Embryonic facial prominence (tissue), 1 donor: ENCODE results near the gene COL9A3.

Experiments
- DNase-seq: peaks from one replicate; pipeline ENCODE4 v3.0.0-alpha.2; 2016; ENCODE audit errors: extremely low spot score

COL9A3 gene

DNA sequence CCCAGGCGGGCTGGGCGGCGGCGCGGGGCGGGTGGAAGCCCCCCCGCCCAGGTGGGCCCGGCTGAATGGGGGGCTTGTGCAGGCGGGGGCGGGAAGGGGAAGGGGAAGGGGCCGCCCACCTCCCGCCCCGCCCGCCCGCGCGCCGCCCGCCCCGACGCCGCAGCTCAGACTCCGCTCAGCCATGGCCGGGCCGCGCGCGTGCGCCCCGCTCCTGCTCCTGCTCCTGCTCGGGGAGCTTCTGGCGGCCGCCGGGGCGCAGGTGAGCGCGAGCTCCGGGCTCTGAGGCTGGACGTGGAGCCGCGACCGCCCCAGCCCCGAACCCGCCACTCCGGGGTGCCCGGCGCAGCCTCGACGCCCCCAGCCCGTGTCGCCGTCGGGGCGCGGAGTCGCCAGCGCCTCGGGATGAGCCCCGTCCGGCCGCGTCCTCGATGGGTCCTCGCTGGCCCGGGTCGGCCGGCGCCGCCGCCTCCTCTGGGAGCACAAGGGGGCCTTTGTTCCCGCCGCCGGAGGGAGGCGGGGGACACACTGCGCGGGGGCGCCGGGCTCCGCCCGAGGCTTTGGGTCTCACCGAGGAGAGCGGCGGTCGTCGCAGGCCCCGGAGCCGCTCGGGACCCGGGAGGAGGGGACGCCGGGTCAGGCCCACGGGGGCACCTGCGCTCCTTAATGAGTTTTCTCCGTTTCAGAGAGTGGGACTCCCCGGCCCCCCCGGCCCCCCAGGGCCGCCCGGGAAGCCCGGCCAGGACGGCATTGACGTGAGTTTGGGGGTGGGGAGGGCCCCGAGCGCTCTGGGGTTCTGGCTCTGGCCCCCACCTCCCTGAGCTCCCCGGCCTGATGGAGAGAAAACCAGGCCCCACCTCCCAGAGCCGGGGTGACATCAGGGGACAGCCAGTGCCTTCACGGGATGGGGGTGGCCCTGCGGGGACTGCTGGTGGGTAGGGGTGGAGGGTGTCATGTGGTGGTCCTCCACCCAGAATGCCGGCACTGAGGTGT is at the start of gene COL9A3:
Gene COL9A3, plus strand, starts transcription at position 167 of the 990 bp plus-strand sequence. Its CDS starts 15 bp downstream, at position 182.
- no peak for DNase-seq

DNA sequence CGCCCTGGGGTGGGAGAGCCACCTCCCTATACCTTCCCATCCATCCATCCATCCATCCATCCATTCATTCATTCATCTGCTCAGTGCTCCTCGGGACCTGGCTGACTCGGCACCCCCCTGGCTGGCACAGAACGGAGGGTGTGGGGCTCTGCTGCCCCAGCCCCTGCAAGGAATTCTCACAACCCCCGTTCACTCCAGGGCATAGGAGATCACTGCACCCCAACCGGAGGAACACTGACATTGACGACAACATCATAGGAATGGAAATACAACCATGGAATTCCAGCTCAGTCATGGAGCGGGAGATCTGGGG is 48.7 kb upstream of the COL9A3 start:
- DNase-seq = no peak

DNA sequence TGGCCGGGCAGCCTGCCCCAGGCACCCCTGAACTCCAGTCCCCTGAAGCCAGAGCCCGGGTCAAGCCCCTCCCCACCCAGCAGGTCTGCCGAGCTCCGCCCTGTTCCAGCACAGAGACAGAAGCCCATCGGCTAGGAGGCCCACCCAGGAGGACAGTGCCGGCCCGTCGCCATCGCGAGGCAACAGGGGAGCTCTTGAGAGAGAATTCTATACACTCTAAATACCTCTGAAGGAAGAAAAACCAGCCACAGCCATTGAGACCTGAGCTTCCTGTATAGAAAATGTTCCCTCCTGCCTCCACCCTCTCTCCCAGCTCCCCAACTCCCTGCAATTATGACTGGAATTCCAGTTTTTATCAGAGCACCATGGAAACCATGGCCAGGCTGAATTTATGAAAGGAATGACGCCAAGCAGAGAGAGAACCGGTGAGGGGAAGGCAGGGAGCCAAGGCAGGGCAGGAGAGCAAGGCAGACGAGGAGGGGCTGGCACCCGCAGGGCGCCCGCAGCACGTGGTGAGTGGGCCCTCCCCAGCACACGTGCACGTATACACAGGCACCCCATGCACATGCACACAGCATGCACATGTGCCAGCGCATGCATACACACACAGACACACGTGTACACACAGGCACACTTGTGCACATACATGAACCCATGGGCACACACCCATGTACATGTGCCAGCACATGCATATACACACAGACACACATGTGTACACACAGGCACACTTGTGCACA is 48.1 kb upstream of the COL9A3 start:
- peak; percentile 87 for DNase-seq

DNA sequence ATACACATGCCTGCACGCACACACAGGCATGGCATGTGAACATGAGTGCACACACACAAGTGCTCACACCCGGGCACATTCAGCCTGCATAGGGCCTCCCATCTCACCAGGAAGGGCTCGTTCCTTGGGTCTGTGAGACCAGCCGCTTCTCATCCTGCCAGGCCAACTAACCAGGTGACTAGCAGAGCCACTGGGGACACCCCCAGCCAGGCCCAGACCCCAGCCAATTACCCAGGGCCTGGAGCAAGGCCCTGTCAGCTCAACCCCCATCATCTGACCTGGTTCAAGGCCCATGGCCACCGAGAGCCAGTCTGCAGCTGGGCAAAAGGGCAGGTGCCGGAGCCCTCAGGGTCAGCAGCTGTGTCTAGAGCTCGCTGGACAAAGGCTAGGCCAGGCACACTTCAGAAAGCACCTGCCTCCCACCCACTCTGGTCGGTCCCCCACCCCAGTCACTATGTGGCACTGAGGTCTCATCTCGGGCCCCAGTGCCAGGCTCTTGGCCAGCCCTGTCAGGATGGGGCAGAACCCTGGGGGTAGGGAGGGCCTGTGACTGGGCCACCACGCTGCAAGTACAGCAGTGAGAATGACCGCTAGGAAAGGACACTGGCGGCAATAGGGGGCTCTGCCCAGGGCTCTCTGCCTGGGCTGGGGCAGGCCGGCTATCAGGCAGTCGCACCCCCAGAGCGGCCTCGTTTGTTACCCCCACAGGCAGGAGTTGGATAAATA is 47.3 kb upstream of the COL9A3 start:
- DNase-seq = no peak

DNA sequence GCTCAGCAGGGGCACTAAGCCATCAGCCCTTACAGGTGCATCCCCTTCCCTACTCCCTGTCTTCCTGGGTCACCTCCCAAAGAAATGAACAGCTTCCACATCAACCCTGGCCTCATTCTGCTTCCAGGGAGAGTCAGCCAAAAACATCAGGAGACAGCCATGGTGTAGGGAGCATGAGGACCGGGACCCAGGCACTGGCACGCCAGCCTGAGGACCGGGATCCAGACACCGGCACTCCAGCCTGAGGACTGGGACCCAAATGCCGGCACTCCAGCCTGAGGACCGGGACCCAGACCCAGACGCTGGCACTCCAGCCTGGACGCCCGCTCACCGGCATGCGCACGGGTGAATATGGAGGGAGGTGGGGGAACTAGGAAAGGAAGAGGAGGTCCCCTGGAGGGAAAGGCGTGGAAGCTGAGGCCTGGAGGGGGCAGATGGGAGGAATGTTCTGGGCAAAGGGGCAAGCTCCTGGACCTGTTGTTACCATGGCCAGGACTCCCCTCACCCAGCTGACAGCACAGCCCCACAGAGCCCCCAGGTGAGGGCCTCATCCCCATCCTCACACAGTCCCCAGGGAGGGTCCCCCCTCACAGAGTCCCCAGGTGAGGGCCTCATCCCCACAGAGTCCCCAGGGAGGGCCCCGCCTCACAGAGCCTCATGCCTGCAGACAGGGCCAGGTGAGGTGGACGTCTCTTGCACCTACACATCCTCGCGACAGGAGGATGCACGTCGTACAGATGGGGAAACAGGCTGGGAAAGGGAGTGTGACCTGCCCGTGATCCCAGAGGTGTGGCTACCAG is 46.5 kb upstream of the COL9A3 start:
- DNase-seq = no peak

DNA sequence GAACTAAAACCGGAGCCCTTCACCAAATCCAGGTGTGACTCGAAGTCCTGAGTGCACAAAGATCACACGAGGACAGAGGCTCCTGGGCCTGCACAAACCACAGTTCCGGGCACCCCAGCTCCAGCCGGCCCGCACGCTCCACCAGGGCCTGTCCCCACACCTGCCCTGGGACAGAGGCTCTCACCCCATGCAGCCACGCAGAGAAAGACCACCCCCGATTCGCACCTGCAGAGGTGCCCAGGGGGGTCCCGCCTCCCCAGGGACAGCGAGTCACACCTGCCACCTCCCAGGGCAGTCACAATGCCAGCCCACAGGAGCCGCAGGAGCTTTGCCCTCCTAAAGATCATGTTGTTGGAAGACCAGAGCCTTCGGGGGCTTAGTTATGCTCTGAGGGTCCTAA is 45.9 kb upstream of the COL9A3 start:
- DNase-seq = no peak

DNA sequence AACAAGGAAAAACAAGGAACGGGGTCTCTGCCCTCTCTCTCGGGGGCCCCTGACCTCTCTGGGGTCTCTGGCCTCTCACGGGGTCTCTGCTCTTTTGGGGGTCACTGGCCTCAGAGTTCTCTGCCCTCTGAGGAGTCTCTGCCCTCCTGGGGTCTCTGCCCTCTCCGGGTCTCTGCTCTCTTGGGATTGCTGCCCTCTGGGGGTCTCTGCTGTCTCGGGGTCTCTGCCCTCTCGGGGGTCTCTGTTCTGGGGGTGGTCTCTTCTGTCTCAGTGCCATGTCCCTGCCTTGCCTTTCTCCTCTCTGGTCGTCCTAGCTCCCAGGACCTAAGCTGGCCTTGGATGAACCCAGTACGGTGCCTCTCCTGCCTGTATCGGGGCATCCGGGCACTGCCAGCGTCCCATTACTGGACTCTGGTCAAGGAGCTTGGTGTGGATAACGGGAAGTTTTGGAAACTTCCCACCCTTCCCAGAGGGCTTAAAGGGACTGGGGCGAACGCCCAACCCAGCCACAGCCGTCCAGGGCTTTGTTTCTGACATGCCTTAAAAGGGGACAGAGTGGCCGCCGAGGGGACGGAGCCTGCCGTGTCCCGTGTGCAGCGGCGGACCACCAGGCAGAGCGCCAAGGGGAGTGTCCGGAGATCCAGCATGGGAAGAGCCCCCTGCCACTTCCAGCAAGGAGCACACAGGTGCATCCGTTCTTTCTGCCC is 45.3 kb upstream of the COL9A3 start:
- DNase-seq = no peak

DNA sequence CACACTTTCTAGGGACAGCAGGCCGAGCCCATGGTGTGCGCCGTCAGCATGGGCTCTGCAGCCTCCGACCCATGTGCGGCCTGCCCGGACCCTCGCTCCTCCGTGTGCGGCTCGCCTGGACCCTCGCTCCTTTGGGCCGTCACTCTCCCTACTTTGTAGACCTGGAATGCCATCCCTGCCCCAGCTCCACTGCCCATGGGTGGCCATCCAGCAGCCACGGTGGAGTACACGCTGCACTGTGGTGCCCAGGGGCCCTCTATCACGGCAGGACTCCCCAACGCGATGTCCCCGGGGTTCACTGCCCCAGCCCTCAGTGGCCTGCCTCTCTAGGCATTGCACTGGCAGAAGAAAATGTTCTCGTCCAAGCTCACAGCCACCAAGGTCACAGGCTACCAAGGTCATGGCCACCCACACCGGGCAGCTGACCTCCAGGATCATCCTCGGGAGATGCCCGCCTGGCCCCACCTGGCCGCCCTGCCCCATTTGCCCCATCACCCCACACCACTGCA is 44.7 kb upstream of the COL9A3 start:
- DNase-seq = no peak

DNA sequence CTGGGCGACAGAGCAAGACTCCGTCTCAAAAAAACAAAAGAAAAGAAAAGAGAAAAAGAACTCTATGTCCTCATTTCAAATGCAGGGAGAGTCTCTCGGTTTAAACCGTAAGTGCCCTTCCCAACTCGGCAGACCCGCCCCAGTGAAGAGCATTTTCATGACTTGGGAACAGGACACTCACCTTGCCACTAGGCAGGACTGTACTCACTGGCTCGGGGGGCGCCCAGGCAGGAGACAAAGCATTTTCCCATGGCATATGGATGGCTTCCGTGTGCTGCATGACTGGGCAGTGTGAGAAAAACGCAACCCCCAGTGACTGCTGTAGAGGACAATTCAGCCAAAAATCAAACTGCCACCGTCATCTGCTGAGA is 44.2 kb upstream of the COL9A3 start:
- DNase-seq = no peak

DNA sequence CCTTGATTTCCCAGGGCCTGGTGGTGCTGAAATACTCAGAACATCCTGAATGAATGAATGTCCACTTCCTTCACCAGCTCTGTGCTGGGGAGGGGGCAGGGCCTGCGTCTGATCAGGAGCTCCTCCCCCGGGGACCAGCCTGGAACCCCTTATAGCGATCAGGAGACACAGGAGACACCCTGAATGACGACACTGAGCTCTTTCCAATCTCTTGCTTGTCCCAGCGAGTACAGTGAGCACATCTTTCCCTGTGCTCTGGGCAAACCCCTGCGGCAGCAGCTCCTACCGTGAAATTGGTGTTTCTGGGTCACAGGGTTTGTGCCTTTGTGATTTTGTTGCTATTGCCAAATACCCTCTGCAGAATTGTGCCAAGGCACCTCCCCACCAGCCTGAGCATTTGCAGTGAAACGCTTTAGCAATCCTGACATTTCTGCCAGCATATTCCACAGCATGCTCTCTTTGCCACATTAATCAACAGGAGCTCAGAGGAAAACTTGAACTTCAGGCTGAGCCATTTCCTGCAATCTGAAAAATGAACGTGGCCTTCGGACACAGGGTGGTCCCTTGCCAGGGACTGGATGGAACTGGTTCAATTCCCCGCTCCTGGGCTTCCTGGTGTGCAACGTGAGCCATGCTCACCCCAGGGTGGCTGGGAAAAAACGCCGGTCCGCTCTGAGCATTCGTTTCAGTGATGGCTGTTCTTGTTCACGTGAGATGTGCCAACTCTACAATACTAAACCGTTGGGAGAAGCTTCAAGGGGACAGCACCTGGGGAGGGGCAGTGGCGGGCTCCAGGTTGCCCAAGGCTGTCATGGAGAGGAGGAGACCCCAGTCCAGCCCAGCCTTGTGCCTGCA is 43.6 kb upstream of the COL9A3 start:
- DNase-seq = no peak

DNA sequence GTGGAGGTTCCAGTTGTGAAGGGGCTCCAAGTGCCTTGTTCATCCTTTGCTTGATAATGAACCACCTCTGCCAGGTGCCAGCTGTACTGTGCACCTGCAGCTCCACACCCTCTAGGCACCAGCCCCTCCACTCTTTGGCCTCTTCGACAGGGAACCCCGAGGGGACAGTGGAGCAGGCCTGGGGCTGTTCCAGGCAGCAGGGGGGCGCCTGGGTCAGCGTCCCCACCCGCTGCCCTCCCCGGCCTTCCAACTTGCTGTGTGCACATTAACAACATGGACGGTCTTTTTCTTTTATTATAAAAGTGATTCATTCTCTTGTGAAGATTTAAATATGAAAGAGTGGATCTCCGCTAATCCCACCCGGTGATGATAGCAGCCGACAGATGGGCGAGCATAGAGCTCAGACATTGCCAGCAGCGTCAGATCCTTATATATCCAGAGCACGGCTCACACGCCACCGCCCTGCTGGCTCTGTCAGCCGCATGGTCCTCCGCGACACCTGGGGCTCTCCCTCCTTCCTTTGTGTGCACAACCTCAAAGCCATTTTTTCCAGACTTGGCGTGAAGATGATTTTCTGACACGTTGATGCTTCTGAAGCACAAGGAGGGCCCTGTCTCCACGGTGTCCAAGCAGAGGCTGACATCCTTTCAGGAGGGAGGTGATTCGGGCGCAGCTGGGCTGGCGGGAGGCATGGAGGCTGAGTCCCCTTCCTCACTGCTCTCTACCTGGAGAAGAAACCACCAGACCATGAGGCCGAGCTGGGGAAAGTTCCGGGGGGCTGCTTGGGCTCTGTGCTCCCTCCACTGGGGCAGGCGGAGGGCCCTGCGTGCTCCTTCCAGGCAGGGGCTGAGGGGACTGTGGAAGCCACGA is 42.8 kb upstream of the COL9A3 start:
- DNase-seq = no peak

DNA sequence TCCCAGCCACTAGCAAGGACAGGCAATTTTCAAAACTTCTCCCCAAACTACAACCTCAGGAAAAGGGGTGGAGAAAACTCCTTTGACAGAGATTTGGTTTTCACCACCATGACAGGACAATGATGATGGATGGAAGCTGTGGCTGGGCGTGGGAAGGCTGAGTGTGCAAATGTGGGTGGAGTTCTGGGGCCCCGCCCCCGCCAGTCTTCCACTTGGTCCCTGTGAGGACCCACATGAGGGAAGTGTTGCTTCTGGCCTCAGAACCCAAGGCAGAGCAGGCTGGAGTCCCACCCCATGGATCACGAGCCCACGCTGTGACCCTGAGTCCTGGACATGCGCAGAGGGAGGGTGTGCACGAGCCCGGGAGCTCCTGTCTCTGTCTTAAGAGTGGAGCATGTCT is 42.1 kb upstream of the COL9A3 start:
- DNase-seq = no peak

DNA sequence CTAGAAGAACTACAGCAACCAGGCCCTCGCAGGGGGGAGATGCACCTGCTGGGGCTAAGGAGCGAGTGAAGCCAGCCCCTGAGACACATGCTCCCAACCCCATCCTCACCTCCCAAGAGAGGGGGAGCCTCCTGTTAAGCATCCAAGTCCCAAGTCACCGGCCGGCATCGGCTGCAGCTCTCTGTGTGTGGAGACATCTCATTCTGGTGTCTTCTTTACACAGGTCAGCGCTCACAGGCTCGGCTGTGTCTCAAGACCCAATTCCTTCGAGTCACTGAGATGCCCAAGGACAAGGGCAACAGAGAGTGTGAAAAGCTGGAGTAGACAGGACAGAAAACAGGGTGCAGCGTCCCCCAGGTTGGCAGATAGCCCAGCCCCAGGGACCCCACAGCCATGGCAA is 41.6 kb upstream of the COL9A3 start:
- no peak for DNase-seq

DNA sequence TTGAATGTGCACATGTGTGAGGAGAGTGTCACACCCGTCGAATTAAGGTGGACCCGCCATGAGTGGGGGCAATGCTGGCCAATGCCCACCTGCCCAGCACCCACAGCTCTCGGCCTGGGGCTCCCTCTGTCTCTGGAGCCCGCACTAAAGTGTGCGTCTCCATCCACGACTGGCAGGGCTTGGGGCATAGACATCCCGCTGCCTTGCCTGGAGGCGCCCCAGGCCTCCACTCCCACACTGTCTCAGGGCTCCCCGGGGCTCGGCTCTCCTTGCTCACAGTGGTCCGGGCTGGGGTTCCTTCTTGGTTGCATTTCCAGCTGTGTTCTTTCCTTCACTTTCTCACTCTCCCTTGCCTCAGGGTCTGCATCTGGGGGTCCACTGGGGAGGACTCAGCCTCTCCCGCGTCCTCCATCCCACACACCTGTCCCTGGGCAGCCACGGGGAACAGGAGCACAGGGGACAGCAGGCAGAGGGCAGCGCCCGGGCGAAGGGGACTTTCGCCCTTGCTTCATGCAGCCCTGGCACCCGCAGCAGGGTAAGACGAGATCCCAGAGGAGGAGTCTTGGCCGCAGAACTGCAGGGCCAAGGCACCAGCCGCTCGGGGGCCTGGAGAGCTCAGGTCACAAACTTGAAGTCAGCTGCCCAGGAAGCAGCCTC is 40.7 kb upstream of the COL9A3 start:
- no peak for DNase-seq

DNA sequence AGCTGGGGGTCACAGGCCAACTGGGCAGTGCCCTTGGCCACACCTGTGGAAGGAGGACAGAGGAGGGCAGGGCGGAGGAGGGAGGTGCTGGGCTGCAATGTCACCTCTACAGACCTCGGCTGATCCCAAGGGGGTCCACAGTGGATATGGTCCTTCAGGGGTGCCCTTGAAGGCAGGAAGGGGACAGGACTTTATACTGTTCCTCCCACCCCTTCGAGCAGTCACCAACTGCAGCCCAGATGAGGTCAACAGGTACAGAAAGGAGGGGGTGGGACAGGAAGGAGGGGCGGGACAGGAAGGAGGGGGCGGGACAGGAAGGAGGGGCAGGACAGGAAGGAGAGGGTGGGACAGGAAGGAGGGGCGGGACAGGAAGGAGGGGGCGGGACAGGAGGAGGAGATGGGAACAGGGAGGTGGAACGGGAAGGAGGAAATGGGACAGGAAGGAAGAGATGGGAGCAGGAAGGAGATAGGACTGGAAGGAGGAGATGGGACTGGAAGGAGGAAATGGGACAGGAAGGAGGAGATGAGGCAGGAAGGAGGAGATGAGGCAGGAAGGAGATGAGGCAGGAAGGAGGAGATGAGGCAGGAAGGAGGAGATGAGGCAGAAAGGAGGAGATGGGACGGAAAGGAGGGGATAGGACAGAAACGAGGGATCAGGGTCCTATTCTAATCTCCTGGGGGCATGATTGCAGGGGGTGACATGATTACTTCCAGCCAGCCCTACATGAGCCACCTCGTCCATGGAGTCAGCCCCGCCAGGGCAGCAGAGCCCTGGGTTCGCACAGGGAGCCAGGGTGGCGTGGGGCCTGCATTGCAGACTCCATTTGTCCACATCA is 39.9 kb upstream of the COL9A3 start:
- no peak for DNase-seq

DNA sequence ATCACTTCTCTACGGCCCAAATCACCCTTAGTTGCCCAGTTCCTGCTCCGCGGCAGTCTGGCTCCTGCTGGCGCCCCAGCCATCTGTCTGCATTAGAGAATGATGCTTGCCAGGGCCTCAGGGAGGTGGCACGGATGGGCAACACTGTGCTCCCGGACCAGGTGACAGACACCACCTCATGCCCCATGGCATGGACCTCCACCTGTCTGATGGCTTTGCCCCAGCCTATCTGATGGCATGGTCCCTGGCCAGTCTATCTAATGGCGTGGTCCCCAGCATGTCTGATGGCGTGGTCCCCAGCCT is 39.4 kb upstream of the COL9A3 start:
- DNase-seq = no peak

DNA sequence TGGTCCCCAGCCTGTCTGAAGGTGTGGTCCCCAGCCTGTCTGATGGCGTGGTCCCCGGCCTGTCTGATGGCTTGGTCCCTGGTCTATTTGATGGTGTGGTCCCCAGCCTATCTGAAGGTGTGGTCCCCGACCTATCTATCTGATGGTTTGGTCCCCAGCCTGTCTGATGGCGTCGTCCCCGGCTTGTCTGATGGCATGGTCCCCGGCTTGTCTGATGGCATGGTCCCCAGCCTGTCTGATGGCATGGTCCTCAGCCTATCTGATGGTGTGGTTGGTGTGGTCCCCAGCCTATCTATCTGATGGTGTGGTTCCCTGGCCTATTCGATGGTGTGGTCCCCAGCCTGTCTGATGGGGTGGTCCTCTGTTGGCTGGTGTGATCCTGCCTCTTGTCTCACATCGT is 38.8 kb upstream of the COL9A3 start:
- no peak for DNase-seq
